Endothelial cell (in vitro differentiated cells): ENCODE measurements around the gene EHMT1. TPM values are rescaled to one million over a fixed set of nuclear protein-coding genes. Genes with fewer than 3 reads are reported as not detected.

Experiments
- DNase-seq: peaks from one replicate; pipeline ENCODE4 v3.0.0; 2021; ENCODE audit warnings: low spot score
- H3K27ac Mint-ChIP-seq: one replicate; pipeline ENCODE4 v1.8.0; 2021; ENCODE audit warnings: mixed read lengths, inconsistent platforms; ENCODE audit not compliant: unreplicated experiment
- H3K27me3 Mint-ChIP-seq: one replicate; pipeline ENCODE4 v1.8.0; 2021; ENCODE audit warnings: mild to moderate bottlenecking, moderate library complexity, mixed read lengths, inconsistent platforms; ENCODE audit not compliant: unreplicated experiment
- H3K36me3 Mint-ChIP-seq: one replicate; pipeline ENCODE4 v1.8.0; 2021; ENCODE audit warnings: mild to moderate bottlenecking, low read depth, mixed read lengths, inconsistent platforms; ENCODE audit not compliant: unreplicated experiment
- H3K4me1 Mint-ChIP-seq: one replicate; pipeline ENCODE4 v1.8.0; 2021; ENCODE audit warnings: mild to moderate bottlenecking, mixed read lengths, inconsistent platforms; ENCODE audit not compliant: unreplicated experiment
- H3K4me3 Mint-ChIP-seq: one replicate; pipeline ENCODE4 v1.8.0; 2021; ENCODE audit warnings: mild to moderate bottlenecking, mixed read lengths, inconsistent platforms; ENCODE audit not compliant: unreplicated experiment
- H3K9me3 Mint-ChIP-seq: one replicate; pipeline ENCODE4 v1.8.0; 2021; ENCODE audit warnings: mixed read lengths, inconsistent platforms; ENCODE audit not compliant: unreplicated experiment
- CTCF ChIP-seq: fragments of 200-600 bp; sonication (generic); IDR thresholded peaks from one replicate; pipeline ENCODE4 v1.5.0; 2021; ENCODE audit warnings: antibody characterized with exemption; ENCODE audit not compliant: unreplicated experiment
- total RNA-seq: library from RNA; stranded (reverse); fragmentation: NEBNext Ultra II Directional; extraction: Animal tissue kit (Norgen Biotek cat#: 25700); gene quantifications from one replicate; pipeline ENCODE4 v1.2.1, GENCODE V29; 2021; ENCODE audit not compliant: unreplicated experiment

Gene EHMT1
- total RNA-seq, 1 donor from 2014 or later, result 120 TPM

- peaks cover 7% of the 10 kb centered on the region for H3K27me3 Mint-ChIP-seq
- TF ChIP-seq CTCF, result no peak
- H3K4me3 Mint-ChIP-seq, result no peak overlapping the region
- peaks cover 48% of the 10 kb centered on the region for H3K36me3 Mint-ChIP-seq
- peaks cover 8% of the 10 kb centered on the region for H3K4me1 Mint-ChIP-seq
- no peaks in the 10 kb centered on the region for H3K9me3 Mint-ChIP-seq
- H3K27ac Mint-ChIP-seq, result no peak overlapping the region
- no peak for DNase-seq
These were observed 192.6 kb downstream of the EHMT1 start for GRCh38 chr9:137811283-137811870.

DNA sequence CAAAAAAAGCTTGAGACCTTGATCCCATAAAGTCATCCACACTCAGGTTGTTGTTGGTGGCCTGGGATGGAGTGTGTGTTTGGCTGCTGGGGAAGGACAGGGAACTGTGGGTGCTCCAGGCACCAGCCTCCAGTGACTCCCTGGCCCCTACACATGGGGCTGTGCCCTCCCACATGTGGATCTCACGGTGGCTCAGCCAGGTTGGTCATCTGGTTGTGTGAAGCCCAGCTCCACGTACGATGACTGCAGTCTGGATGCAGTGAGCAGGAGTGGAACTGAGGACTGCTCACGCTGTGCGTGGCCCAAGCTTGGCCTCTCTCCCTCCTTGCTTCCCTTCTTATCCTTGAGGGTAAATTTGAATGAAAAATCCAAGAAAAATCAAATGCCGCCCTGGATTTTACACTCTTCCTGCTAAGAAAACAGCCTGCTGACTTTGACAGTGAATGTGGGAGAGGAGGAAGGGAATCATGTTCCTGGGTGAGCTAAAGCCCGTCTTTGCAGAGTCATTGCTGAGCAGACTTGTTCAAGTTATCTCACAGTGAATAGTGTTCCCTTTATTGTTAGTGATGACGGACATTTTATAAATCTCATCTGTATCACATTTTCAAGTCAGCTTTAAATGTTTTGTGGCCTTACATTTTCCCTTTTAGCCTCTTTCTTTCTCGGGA, 193.7 kb downstream of the EHMT1 start:
- Mint-ChIP-seq H3K4me3 (no peak overlapping the region), H3K27me3 (peaks cover 7% of the 10 kb centered on the region), H3K36me3 (peaks cover 50% of the 10 kb centered on the region), H3K9me3 (no peaks in the 10 kb centered on the region), H3K4me1 (peaks cover 8% of the 10 kb centered on the region), H3K27ac (no peak overlapping the region)
- no peak for DNase-seq
- no peak for TF ChIP-seq CTCF

DNA sequence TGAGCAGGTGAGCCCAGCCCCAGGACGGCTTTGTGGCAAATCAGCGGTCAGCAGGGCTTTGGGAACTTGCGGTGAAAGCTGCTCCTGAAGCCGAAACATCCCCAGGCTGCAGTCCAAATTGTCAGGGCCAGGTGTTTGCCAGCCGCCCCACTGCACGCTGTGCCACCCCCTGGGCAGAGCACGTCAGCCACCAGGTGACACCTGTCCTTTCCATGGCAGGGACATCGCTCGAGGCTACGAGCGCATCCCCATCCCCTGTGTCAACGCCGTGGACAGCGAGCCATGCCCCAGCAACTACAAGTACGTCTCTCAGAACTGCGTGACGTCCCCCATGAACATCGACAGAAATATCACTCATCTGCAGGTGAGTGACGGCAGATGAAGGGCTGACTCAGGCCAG, 194.4 kb downstream of the EHMT1 start:
- no peak for DNase-seq
- peaks cover 53% of the 10 kb centered on the region for H3K36me3 Mint-ChIP-seq
- no peaks in the 10 kb centered on the region for H3K9me3 Mint-ChIP-seq
- TF ChIP-seq CTCF, result no peak
- H3K4me3 Mint-ChIP-seq, result no peak overlapping the region
- H3K27ac Mint-ChIP-seq, result peak overlapping the region; percentile 14
- H3K4me1 Mint-ChIP-seq, result peaks cover 3% of the 10 kb centered on the region
- peaks cover 9% of the 10 kb centered on the region for H3K27me3 Mint-ChIP-seq

- Mint-ChIP-seq H3K4me1 (no peaks in the 10 kb centered on the region), H3K4me3 (no peak overlapping the region), H3K27ac (no peak overlapping the region), H3K9me3 (no peaks in the 10 kb centered on the region), H3K27me3 (peaks cover 11% of the 10 kb centered on the region), H3K36me3 (peaks cover 56% of the 10 kb centered on the region)
- DNase-seq, result no peak
- TF ChIP-seq CTCF, result no peak
These were observed 195.0 kb downstream of the EHMT1 start for GRCh38 chr9:137813651-137814415.

DNA sequence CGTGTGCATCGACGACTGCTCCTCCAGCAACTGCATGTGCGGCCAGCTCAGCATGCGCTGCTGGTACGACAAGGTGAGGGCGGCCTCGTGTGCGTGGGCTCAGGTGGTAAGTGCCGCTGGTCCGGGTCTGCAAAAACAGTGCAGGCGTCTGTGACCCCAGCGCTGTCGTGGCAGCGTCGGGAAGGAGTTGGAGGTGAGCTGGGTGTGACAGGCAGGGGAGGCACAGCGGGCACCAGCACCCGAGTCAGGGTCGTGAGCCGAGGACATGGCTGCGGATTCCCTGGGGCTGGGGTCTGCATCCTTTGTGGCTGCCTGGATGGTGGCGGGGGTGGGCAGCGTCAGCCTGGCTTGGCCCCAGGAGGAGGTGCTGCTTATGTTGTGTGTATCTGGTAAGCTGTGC, 195.6 kb downstream of the EHMT1 start:
- H3K4me1 Mint-ChIP-seq, result no peaks in the 10 kb centered on the region
- peak overlapping the region; percentile 22 for H3K27ac Mint-ChIP-seq
- H3K27me3 Mint-ChIP-seq, result peaks cover 11% of the 10 kb centered on the region
- DNase-seq, result no peak
- peaks cover 56% of the 10 kb centered on the region for H3K36me3 Mint-ChIP-seq
- peak overlapping the region; percentile 70 for H3K4me3 Mint-ChIP-seq
- no peak for TF ChIP-seq CTCF
- H3K9me3 Mint-ChIP-seq, result no peaks in the 10 kb centered on the region
